ENCODE data around the gene OSBPL9.
"Not testable (repeated sequence)": the region's sequence is repeated elsewhere in the genome, so short reads cannot be mapped to it uniquely, and the experiment has no call there.

The OSBPL9 gene

GRCh38 chr1:51636764-51637522 is 20.1 kb downstream of the OSBPL9 start:
- DNase-seq: peak; percentile 94

- no peak for DNase-seq
Measured at GRCh38 chr1:51638350-51638749, 21.5 kb downstream of the OSBPL9 start.

GRCh38 chr1:51639694-51640093 is 22.8 kb downstream of the OSBPL9 start:
- DNase-seq: no peak

- DNase-seq: no peak
Measured at GRCh38 chr1:51641096-51641495, 24.2 kb downstream of the OSBPL9 start.

GRCh38 chr1:51642739-51643142 is 25.8 kb downstream of the OSBPL9 start:
- DNase-seq: peak; percentile 96

GRCh38 chr1:51643362-51643761 is 26.5 kb downstream of the OSBPL9 start:
- no peak for DNase-seq

GRCh38 chr1:51644020-51644419 is 27.1 kb downstream of the OSBPL9 start:
- no peak for DNase-seq

- DNase-seq: peak; percentile 82
Measured at GRCh38 chr1:51644533-51645197, 27.8 kb downstream of the OSBPL9 start.

GRCh38 chr1:51646592-51646991 is 29.7 kb downstream of the OSBPL9 start:
- not testable (repeated sequence) for DNase-seq

GRCh38 chr1:51648180-51649109 is 31.6 kb downstream of the OSBPL9 start:
- peak; percentile 84 for DNase-seq

GRCh38 chr1:51649593-51650091 is 32.8 kb downstream of the OSBPL9 start:
- no peak for DNase-seq

GRCh38 chr1:51650198-51650597 is 33.3 kb downstream of the OSBPL9 start:
- DNase-seq: no peak

- no peak for DNase-seq
Measured at GRCh38 chr1:51651552-51651942, 34.7 kb downstream of the OSBPL9 start.

- no peak for DNase-seq
Measured at GRCh38 chr1:51652599-51652998, 35.7 kb downstream of the OSBPL9 start.

- no peak for DNase-seq
Measured at GRCh38 chr1:51653127-51653526, 36.2 kb downstream of the OSBPL9 start.

- DNase-seq: no peak
Measured at GRCh38 chr1:51654000-51654399, 37.1 kb downstream of the OSBPL9 start.

GRCh38 chr1:51656374-51656773 is 39.5 kb downstream of the OSBPL9 start:
- no peak for DNase-seq

- no peak for DNase-seq
Measured at GRCh38 chr1:51660580-51660979, 43.7 kb downstream of the OSBPL9 start.

- peak; percentile 99 for DNase-seq
Measured at GRCh38 chr1:51661081-51661518, 44.2 kb downstream of the OSBPL9 start.

- peak; percentile 53 for DNase-seq
Measured at GRCh38 chr1:51663105-51663504, 46.2 kb downstream of the OSBPL9 start.

- no peak for DNase-seq
Measured at GRCh38 chr1:51663721-51664120, 46.8 kb downstream of the OSBPL9 start.

GRCh38 chr1:51664421-51665240 is 47.7 kb downstream of the OSBPL9 start:
- peak; percentile 92 for DNase-seq

Measured in fibroblast of skin of right biceps (primary cell).